HCT116 (cell line): Measurements from ENCODE around the gene CD58. TPM values are rescaled to one million over a fixed set of nuclear protein-coding genes. Genes with fewer than 3 reads are reported as not detected.

ENCODE experiments used
- ATAC-seq: fragments of 200-7000 bp; cut with Tn5 transposase; 2 replicates; pipeline ENCODE4 v1.9.1; 2020; ENCODE audit warnings: mild to moderate bottlenecking, moderate library complexity
- BruUV-seq: library from RNA; stranded (reverse); fragments of 400-500 nt; replicated peaks from 2 replicates; lab custom pipeline; 2021; lab: Mats Ljungman, UMichigan
- CTCF ChIA-PET: fragments of 300-600 bp; sonication (Branson Sonifier 250); formaldehyde crosslinking; loops from one replicate; lab custom pipeline; 2021; ENCODE audit warnings: antibody characterized with exemption; lab: Charles Lee
- POLR2A ChIA-PET: fragments of 300-600, 350-600 bp; sonication (Branson Sonifier 250); formaldehyde crosslinking; loops from one replicate; lab custom pipeline; 2021; ENCODE audit warnings: antibody characterized with exemption; lab: Charles Lee
- RAD21 ChIA-PET, 2 experiments: fragments of 300-600 bp; sonication (Branson Sonifier 250); formaldehyde crosslinking; loops; one replicate each; lab custom pipeline; 2023; ENCODE audit warnings: low total read pairs in 2 of 2; ENCODE audit not compliant: uncharacterized antibody in 2 of 2, unreplicated experiment in 2 of 2, low non-redundant PET in 1 of 2; lab: Charles Lee
- DNase-seq: peaks from one replicate; pipeline ENCODE4 v3.0.0-alpha.2; 2010; ENCODE audit warnings: low read depth, low spot score
- H2AFZ ChIP-seq: fragments of 200-600 bp; shearing (Covaris generic), sonication (generic); 2 replicates; pipeline ENCODE4 v1.6.1; 2017; ENCODE audit warnings: low read depth, mixed run types, mixed read lengths, antibody characterized with exemption, low read length; ENCODE audit not compliant: poor library complexity, severe bottlenecking
- H3K27ac ChIP-seq: 2 replicates; pipeline ENCODE4 v1.5.1; 2012; ENCODE audit warnings: low read depth, low read length
- H3K27me3 ChIP-seq: fragments of 200-600 bp; sonication (generic); 2 replicates; pipeline ENCODE4 v1.6.1; 2016; ENCODE audit warnings: mixed run types, low read length, mixed read lengths; ENCODE audit not compliant: insufficient read depth
- H3K36me3 ChIP-seq, 2 experiments: fragments of 200-500 bp in 1 of 2; fragments of 200-600 bp in 1 of 2; sonication (Bioruptor generic) in 1 of 2; sonication (generic) in 1 of 2; 2 replicates each; pipeline versions ENCODE4 v1.5.1 to v1.6.1; 2014 to 2016; ENCODE audit warnings: low read length in 2 of 2, inconsistent platforms in 1 of 2, mixed read lengths in 1 of 2, mixed run types in 1 of 2; ENCODE audit not compliant: insufficient read depth in 2 of 2, control insufficient read depth in 1 of 2
- H3K4me1 ChIP-seq, 2 experiments: fragments of 200-600 bp in 1 of 2; sonication (generic) in 1 of 2; 2 replicates each; pipeline versions ENCODE4 v1.5.1 to v1.6.1; 2012 to 2017; ENCODE audit warnings: low read length in 2 of 2, inconsistent platforms in 1 of 2, mild to moderate bottlenecking in 1 of 2, mixed read lengths in 1 of 2, mixed run types in 1 of 2, moderate library complexity in 1 of 2; ENCODE audit not compliant: insufficient read depth in 2 of 2, control insufficient read depth in 1 of 2
- H3K4me2 ChIP-seq: fragments of 200-600 bp; sonication (generic); 2 replicates; pipeline ENCODE4 v1.6.1; 2017; ENCODE audit warnings: mixed run types, low read length, mixed read lengths
- H3K4me3 ChIP-seq, 2 experiments: fragments of 200-600 bp in 1 of 2; sonication (generic) in 1 of 2; replicated peaks in 1 of 2; 2 replicates each; pipeline ENCODE4 v1.5.1; 2011 to 2016; ENCODE audit warnings: low read length in 2 of 2, control low read depth in 1 of 2, low read depth in 1 of 2, mild to moderate bottlenecking in 1 of 2, mixed read lengths in 1 of 2, mixed run types in 1 of 2
- H3K79me2 ChIP-seq: fragments of 200-600 bp; sonication (generic); 2 replicates; pipeline ENCODE4 v1.6.1; 2017; ENCODE audit warnings: mild to moderate bottlenecking, mixed run types, low read length, moderate library complexity, mixed read lengths; ENCODE audit not compliant: insufficient read depth
- H3K9ac ChIP-seq: fragments of 200-600 bp; sonication (generic); 2 replicates; pipeline ENCODE4 v1.6.1; 2016; ENCODE audit warnings: low read length, mixed read lengths
- H3K9me2 ChIP-seq: fragments of 200-600 bp; sonication (generic), shearing (Covaris generic); 2 replicates; pipeline ENCODE4 v1.6.1; 2017; ENCODE audit warnings: mixed run types, mild to moderate bottlenecking, moderate library complexity; ENCODE audit not compliant: insufficient read depth
- H3K9me3 ChIP-seq, 2 experiments: fragments of 200-500 bp in 1 of 2; fragments of 200-600 bp in 1 of 2; sonication (Bioruptor generic) in 1 of 2; sonication (generic) in 1 of 2; 2 replicates each; pipeline ENCODE4 v1.6.1; 2014 to 2017; ENCODE audit warnings: low read length in 2 of 2, mixed read lengths in 2 of 2, inconsistent platforms in 1 of 2, low read depth in 1 of 2, mild to moderate bottlenecking in 1 of 2, mixed run types in 1 of 2, moderate library complexity in 1 of 2; ENCODE audit not compliant: control insufficient read depth in 1 of 2, insufficient read depth in 1 of 2
- H4K20me1 ChIP-seq: fragments of 200-600 bp; sonication (generic), shearing (Covaris generic); 2 replicates; pipeline ENCODE4 v1.6.1; 2017; ENCODE audit warnings: mixed run types, mild to moderate bottlenecking, moderate library complexity; ENCODE audit not compliant: insufficient read depth
- CBX3 ChIP-seq: IDR thresholded peaks from 2 replicates; pipeline ENCODE4 v1.6.1; 2012; ENCODE audit warnings: low read depth
- EGR1 ChIP-seq: IDR thresholded peaks from 2 replicates; pipeline ENCODE4 v1.6.1; 2012; ENCODE audit warnings: low read depth
- EZH2 ChIP-seq: fragments of 200-600 bp; sonication (generic); IDR thresholded peaks from 2 replicates; pipeline ENCODE4 v1.6.1; 2017; ENCODE audit warnings: antibody characterized with exemption, mixed run types
- POLR2A ChIP-seq: IDR thresholded peaks from 2 replicates; pipeline ENCODE4 v1.7.0; 2011; ENCODE audit warnings: borderline replicate concordance; ENCODE audit not compliant: insufficient read depth, insufficient read length; ENCODE audit errors: extremely low read depth
- SIN3A ChIP-seq: IDR thresholded peaks from 2 replicates; pipeline ENCODE4 v1.6.1; 2012; ENCODE audit warnings: low read depth
- TCF7L2 ChIP-seq: IDR thresholded peaks from 2 replicates; pipeline ENCODE4 v1.7.0; 2011; ENCODE audit warnings: borderline replicate concordance, inconsistent platforms; ENCODE audit not compliant: insufficient read depth, insufficient read length; ENCODE audit errors: extremely low read depth
- YY1 ChIP-seq: IDR thresholded peaks from 2 replicates; pipeline ENCODE4 v1.6.1; 2011; ENCODE audit warnings: low read length, low read depth, moderate library complexity, mild to moderate bottlenecking; ENCODE audit not compliant: insufficient replicate concordance; ENCODE audit errors: extremely low read depth
- ZFX ChIP-seq: fragments of 450-650 bp; IDR thresholded peaks from 2 replicates; pipeline ENCODE4 v1.6.1; 2017
- intact Hi-C: fragments of 100-400 bp; cut with micrococcal nuclease; formaldehyde crosslinking; loops from 2 replicates; pipeline ENCODE4 v1.10.0; 2022
- total RNA-seq: library from RNA; stranded (reverse); gene quantifications from one replicate; pipeline ENCODE4 v1.2.1, GENCODE V29; 2021; ENCODE audit not compliant: unreplicated experiment
- TF ChIP-seq, protein P1 (sequence below): IDR thresholded peaks from 2 replicates; pipeline ENCODE4 v1.6.1; 2012
- TF ChIP-seq, protein P2 (sequence below), 3 experiments: fragments of 200-600 bp in 1 of 3; sonication (generic) in 1 of 3; IDR thresholded peaks in 2 of 3; conservative IDR thresholded peaks in 1 of 3; 2 replicates each; pipeline ENCODE4 v1.5.1; 2012 to 2017; ENCODE audit warnings: low read depth in 2 of 3, low read length in 2 of 3, antibody characterized with exemption in 1 of 3, borderline replicate concordance in 1 of 3, control low read depth in 1 of 3, mild to moderate bottlenecking in 1 of 3, mixed read lengths in 1 of 3, mixed run types in 1 of 3, moderate library complexity in 1 of 3; ENCODE audit not compliant: insufficient read depth in 1 of 3

CD58 gene
- total RNA-seq, 1 experiment from 2014 or later, result 18.0 TPM

DNA sequence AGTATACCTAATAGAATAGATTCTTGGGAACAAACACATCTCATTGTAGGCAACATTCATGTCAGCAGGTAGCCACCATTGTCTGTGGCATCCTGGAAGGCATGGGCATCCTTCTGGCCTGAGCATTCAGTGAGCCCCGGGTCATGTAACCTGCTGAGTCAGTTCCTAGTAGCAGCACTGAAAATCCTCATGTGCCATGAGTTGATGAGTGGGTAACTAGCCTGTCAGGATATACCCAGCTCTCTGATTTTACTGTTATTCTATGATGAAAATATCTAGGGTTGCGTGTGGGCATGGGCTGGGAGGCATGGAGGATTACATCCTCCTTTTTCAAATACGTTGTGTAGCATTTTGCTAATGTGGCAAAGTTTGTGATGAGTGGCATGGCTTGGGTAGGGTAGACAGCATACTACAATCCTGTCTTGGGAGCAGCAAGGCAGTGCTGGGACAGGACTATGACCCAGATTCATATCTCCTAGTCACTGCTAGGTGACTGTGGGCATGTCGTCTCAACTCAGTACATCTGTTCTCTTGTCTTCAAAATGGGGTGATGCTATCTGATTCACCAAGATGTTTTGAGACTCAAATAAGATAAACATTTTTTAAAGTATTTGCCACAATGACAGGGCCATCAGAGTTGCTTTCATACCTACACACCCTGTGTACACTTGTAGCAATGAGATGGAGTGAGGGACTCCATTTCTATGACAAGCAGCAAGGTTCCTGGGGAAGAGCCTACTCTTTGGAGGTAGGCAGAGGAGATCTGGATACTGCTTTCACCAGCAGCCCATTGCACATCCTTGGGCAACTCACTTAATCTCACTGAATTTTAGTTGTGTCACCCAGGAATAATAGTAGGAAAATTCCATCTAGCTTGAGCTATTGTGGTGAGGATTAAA, 62.5 kb downstream of the CD58 start:
- H3K27me3 ChIP-seq, result no peaks in the 10 kb centered on the region
- peak; percentile 43 for ATAC-seq
- peak overlapping the region; percentile 44 for H3K9ac ChIP-seq
- H3K79me2 ChIP-seq, result no peaks in the 10 kb centered on the region
- ChIA-PET CTCF (interaction anchor here (0.5 to 1.6 kb wide), 4 partner anchors 9 to 369 kb away, joined by 3 to 5 read pairs (median 3); no protein-coding TSS in a partner anchor), POLR2A (no interaction called here), RAD21 (no interaction called here)
- peak overlapping the region; percentile 85 for H3K27ac ChIP-seq
- H3K9me2 ChIP-seq, result no peaks in the 10 kb centered on the region
- TF ChIP-seq TCF7L2 (no peak), YY1 (no peak), EZH2 (no peak), EGR1 (no peak), ZFX (no peak), SIN3A (no peak), CBX3 (no peak)
- TF ChIP-seq, protein P1, sequence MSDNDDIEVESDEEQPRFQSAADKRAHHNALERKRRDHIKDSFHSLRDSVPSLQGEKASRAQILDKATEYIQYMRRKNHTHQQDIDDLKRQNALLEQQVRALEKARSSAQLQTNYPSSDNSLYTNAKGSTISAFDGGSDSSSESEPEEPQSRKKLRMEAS, result no peak
- BruUV-seq, result no TSS peak
- H2AFZ ChIP-seq, result no peak overlapping the region
- peak overlapping the region; percentile 69 for H3K4me2 ChIP-seq
- intact Hi-C loops, result loop anchor here (5.0 to 10.0 kb wide), 4 partner anchors 49 to 546 kb away; partner anchors contain the start of gene CD58
- H3K4me1 ChIP-seq, result peaks cover 65 to 75% of the 10 kb centered on the region in 2 experiments
- DNase-seq, result no peak
- H3K36me3 ChIP-seq, result no peaks in the 10 kb centered on the region
- H3K4me3 ChIP-seq, result peak overlapping the region in 1 of 2 experiments; percentile 26; a peak in 2 of 4 replicates
- no peaks in the 10 kb centered on the region for H3K9me3 ChIP-seq
- H4K20me1 ChIP-seq, result no peaks in the 10 kb centered on the region

DNA sequence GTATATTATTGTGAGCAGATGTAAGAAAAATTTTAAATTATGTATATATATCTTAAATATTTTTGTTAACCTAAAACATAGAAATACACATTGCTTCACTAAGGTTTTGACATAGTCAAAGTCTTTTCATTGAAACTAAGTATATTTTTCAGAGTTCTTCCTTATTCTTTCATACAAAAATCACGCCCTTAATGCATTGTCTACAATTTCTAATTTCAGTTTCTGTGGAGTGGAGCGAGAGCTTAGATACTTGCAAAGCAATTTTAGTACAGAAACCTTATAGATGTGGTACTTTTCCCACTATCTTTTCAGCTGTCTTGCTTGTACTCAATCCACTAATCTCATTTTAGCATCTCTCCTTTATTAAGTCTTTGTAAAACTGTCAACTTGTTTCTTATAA, 63.2 kb downstream of the CD58 start:
- H3K4me3 ChIP-seq, result no peak overlapping the region
- DNase-seq, result no peak
- ChIA-PET CTCF (no interaction called here), RAD21 (no interaction called here), POLR2A (no interaction called here)
- no peaks in the 10 kb centered on the region for H3K9me3 ChIP-seq
- no peaks in the 10 kb centered on the region for H3K9me2 ChIP-seq
- no peak overlapping the region for H2AFZ ChIP-seq
- no peak overlapping the region for H3K9ac ChIP-seq
- no peak for ATAC-seq
- peak overlapping the region; percentile 69 for H3K4me2 ChIP-seq
- peak overlapping the region; percentile 85 for H3K27ac ChIP-seq
- TF ChIP-seq, protein P2, sequence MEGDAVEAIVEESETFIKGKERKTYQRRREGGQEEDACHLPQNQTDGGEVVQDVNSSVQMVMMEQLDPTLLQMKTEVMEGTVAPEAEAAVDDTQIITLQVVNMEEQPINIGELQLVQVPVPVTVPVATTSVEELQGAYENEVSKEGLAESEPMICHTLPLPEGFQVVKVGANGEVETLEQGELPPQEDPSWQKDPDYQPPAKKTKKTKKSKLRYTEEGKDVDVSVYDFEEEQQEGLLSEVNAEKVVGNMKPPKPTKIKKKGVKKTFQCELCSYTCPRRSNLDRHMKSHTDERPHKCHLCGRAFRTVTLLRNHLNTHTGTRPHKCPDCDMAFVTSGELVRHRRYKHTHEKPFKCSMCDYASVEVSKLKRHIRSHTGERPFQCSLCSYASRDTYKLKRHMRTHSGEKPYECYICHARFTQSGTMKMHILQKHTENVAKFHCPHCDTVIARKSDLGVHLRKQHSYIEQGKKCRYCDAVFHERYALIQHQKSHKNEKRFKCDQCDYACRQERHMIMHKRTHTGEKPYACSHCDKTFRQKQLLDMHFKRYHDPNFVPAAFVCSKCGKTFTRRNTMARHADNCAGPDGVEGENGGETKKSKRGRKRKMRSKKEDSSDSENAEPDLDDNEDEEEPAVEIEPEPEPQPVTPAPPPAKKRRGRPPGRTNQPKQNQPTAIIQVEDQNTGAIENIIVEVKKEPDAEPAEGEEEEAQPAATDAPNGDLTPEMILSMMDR (IDR thresholded peaks at IDR 0.05 in 2 of 3, conservative IDR thresholded peaks at IDR 0.05 in 1 of 3; ENCODE audit: borderline replicate concordance in 1 of 3, insufficient read depth in 1 of 3, low read depth in 2 of 3, low read length in 2 of 3), result no peak
- TF ChIP-seq POLR2A (no peak), EGR1 (no peak)
- BruUV-seq, result no TSS peak
- intact Hi-C loops, result loop anchor here (5.0 to 10.0 kb wide), 4 partner anchors 50 to 547 kb away; partner anchors contain the start of gene CD58
- H3K36me3 ChIP-seq, result no peaks in the 10 kb centered on the region
- H3K27me3 ChIP-seq, result no peaks in the 10 kb centered on the region
- no peaks in the 10 kb centered on the region for H3K79me2 ChIP-seq
- no peaks in the 10 kb centered on the region for H4K20me1 ChIP-seq
- peaks cover 65 to 75% of the 10 kb centered on the region in 2 experiments for H3K4me1 ChIP-seq
